ENCODE results near the gene CNGA1.

DNA sequence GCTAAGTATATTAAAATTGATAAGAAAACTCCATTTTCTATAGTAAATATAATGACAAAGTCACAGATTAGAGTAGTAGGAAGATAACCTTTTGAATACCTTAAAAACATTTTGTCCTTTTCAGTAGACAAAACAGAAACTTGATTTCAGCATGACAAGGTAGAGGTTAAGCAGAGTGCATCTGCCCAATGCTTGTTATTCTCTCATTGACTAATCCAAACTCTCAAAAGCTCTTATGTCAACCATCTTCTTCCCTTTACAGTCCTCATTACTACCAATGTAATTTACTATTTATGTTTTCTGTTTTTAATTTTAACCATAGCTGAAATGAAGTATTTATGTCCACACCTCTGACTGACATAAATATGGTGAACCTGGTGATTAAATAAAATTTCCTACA is 11.2 kb upstream of the CNGA1 start:
- TF ChIP-seq, protein P1, sequence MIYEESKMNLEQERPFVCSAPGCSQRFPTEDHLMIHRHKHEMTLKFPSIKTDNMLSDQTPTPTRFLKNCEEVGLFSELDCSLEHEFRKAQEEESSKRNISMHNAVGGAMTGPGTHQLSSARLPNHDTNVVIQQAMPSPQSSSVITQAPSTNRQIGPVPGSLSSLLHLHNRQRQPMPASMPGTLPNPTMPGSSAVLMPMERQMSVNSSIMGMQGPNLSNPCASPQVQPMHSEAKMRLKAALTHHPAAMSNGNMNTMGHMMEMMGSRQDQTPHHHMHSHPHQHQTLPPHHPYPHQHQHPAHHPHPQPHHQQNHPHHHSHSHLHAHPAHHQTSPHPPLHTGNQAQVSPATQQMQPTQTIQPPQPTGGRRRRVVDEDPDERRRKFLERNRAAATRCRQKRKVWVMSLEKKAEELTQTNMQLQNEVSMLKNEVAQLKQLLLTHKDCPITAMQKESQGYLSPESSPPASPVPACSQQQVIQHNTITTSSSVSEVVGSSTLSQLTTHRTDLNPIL (CRISPR knock-in tag; IDR thresholded peaks at IDR 0.05; ENCODE audit: low read depth) = no peak
- TF ChIP-seq ISL1 (CRISPR knock-in tag; IDR thresholded peaks at IDR 0.05) = no peak
- no peak for TF ChIP-seq ZNF565 (CRISPR knock-in tag; conservative IDR thresholded peaks at IDR 0.05; ENCODE audit: low read depth)
- TF ChIP-seq, protein P2, sequence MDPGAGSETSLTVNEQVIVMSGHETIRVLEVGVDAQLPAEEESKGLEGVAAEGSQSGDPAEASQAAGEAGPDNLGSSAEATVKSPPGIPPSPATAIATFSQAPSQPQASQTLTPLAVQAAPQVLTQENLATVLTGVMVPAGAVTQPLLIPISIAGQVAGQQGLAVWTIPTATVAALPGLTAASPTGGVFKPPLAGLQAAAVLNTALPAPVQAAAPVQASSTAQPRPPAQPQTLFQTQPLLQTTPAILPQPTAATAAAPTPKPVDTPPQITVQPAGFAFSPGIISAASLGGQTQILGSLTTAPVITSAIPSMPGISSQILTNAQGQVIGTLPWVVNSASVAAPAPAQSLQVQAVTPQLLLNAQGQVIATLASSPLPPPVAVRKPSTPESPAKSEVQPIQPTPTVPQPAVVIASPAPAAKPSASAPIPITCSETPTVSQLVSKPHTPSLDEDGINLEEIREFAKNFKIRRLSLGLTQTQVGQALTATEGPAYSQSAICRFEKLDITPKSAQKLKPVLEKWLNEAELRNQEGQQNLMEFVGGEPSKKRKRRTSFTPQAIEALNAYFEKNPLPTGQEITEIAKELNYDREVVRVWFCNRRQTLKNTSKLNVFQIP (CRISPR knock-in tag; IDR thresholded peaks at IDR 0.05; ENCODE audit: borderline replicate concordance, low read depth) = no peak
- TF ChIP-seq ARNTL (CRISPR knock-in tag; IDR thresholded peaks at IDR 0.05; ENCODE audit: borderline replicate concordance, low read depth) = no peak
- TF ChIP-seq CSDC2 (CRISPR knock-in tag; IDR thresholded peaks at IDR 0.05) = no peak
- TF ChIP-seq ZNF70 (CRISPR knock-in tag; IDR thresholded peaks at IDR 0.05) = no peak
